ENCODE measurements around the gene FALEC. TPM values are rescaled to one million over a fixed set of nuclear protein-coding genes. Genes with fewer than 3 reads are reported as not detected.

FALEC gene
- total and polyA plus RNA-seq, 9 of the 15 experiments (the other 6 are each of a cell fraction or from before 2014, with no cell fraction given): 0.15 to 1.8 (median 0.53) TPM; not detected in 5

GRCh38 chr1:150555198-150555970, 39.8 kb downstream of the FALEC start (continued):
- TF ChIP-seq RBFOX2 (IDR thresholded peaks at IDR 0.05; ENCODE audit: low read depth, low read length) (0 out of 2 replicates have a peak, but pooled peaks have one; percentile 22), KDM1A (IDR thresholded peaks at IDR 0.05) (peak in 1 of 2 experiments; percentile 76; a peak in 1 of 4 replicates), PHF20 (IDR thresholded peaks at IDR 0.05; ENCODE audit: partially characterized antibody) (peak; percentile 83), ZFX (CRISPR knock-in tag; IDR thresholded peaks at IDR 0.05) (no peak), ZNF668 (CRISPR knock-in tag; IDR thresholded peaks at IDR 0.05) (no peak), NFRKB (IDR thresholded peaks at IDR 0.05; ENCODE audit: low read depth) (peak; percentile 43; the same call in 1 of the 2 replicates), ZNF778 (CRISPR knock-in tag; IDR thresholded peaks at IDR 0.05) (no peak)

DNA sequence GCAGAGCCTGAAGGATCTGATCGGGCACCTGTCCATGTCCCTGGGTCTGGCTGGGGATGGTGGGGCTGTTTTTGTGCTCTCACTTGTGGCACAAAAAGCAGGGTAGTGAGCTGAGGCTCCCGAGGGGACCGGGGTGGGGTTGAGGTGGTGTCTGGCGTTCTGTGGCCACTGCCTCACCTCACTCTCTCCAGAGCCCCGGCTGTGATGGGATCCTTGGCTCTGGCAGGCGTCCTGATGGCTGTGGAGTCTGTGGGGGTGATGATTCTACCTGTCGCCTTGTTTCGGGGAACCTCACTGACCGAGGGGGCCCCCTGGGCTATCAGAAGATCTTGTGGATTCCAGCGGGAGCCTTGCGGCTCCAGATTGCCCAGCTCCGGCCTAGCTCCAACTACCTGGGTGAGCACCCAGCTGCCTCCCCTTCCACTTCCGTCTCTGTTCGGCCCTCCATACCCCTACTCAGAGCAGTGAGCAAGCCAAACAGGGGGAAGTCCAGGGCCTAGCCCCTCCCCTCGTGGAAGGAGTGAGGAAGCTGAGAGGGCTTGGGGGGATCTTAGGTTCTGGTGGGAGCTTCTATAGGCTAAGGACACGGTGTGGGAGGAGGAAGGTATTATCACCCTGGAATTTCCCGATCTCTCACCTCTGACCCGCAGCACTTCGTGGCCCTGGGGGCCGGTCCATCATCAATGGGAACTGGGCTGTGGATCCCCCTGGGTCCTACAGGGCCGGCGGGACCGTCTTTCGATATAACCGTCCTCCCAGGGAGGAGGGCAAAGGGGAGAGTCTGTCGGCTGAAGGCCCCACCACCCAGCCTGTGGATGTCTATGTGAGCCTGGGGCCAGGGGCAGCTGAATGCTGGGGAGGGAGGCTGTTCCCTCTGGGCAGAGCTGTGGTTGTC, 40.7 kb downstream of the FALEC start:
- Histone ChIP-seq H3K9me1 (ENCODE audit: control insufficient read depth, insufficient read depth, low read length) (no peaks in the 10 kb centered on the region), H3K4me3 (no peak overlapping the region), H3K4me2 (ENCODE audit: insufficient read depth, low read length) (no peak overlapping the region), H3K36me3 (ENCODE audit: control insufficient read depth, insufficient read depth, low read length) (peaks cover 88% of the 10 kb centered on the region), H3K79me2 (ENCODE audit: control insufficient read depth, insufficient read depth, low read length) (peaks cover 58% of the 10 kb centered on the region), H2AFZ (ENCODE audit: low read depth, low read length) (no peak overlapping the region), H3K4me1 (replicated peaks in 1 of 2; ENCODE audit: control insufficient read depth in 2 of 2, insufficient read depth in 2 of 2, low read length in 2 of 2) (peaks cover 34 to 85% of the 10 kb centered on the region in 2 experiments), H3K9me3 (replicated peaks; ENCODE audit: control insufficient read depth, insufficient read depth, low read depth, low read length) (no peaks in the 10 kb centered on the region), H4K20me1 (replicated peaks; ENCODE audit: control insufficient read depth, insufficient read depth, low read length) (peaks cover 19% of the 10 kb centered on the region), H3K27ac (ENCODE audit: extremely low read depth, low read depth, low read length) (no peak overlapping the region), H3K9ac (ENCODE audit: insufficient read depth in 1 of 2, low read depth in 2 of 2, low read length in 2 of 2) (peak overlapping the region in 1 of 2 experiments; percentile 14; a peak in 2 of 4 replicates), H3K27me3 (ENCODE audit: control insufficient read depth in 2 of 2, insufficient read depth in 2 of 2, low read length in 2 of 2) (no peaks in the 10 kb centered on the region)
- ATAC-seq (no peak), FAIRE-seq (no peak), DNase-seq (ENCODE audit: extremely low read depth in 1 of 4, low spot score in 3 of 4) (no peak)
- BruUV-seq (replicated peaks): no TSS peak
- 91% methylated on average over 23 of the region's 26 CpGs for WGBS (ENCODE audit: insufficient coverage, low coverage, missing lambda C conversion rate)
- TF ChIP-seq HNRNPLL (IDR thresholded peaks at IDR 0.05; ENCODE audit: low read depth, low read length, poor library complexity, severe bottlenecking): peak; percentile 57
- no peak for TF ChIP-seq BACH1 (tag; IDR thresholded peaks at IDR 0.05)
- peak; percentile 64 for TF ChIP-seq RBFOX2 (IDR thresholded peaks at IDR 0.05; ENCODE audit: low read depth, low read length)
- TF ChIP-seq, protein P1, sequence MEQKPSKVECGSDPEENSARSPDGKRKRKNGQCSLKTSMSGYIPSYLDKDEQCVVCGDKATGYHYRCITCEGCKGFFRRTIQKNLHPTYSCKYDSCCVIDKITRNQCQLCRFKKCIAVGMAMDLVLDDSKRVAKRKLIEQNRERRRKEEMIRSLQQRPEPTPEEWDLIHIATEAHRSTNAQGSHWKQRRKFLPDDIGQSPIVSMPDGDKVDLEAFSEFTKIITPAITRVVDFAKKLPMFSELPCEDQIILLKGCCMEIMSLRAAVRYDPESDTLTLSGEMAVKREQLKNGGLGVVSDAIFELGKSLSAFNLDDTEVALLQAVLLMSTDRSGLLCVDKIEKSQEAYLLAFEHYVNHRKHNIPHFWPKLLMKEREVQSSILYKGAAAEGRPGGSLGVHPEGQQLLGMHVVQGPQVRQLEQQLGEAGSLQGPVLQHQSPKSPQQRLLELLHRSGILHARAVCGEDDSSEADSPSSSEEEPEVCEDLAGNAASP (IDR thresholded peaks at IDR 0.05): no peak
- no peak for TF ChIP-seq RNF2 (IDR thresholded peaks at IDR 0.05)
- TF ChIP-seq POLR2B (IDR thresholded peaks at IDR 0.05; ENCODE audit: low read depth, partially characterized antibody): peak; percentile 30
- TF ChIP-seq SUPT5H (IDR thresholded peaks at IDR 0.05): peak; percentile 30; the same call in 1 of the 2 replicates
- TF ChIP-seq NCOR1 (IDR thresholded peaks at IDR 0.05): no peak
- peak; percentile 54 for TF ChIP-seq POLR2A (conservative IDR thresholded peaks at IDR 0.05)
- ChIA-PET POLR2A (interaction anchor here (0.6 to 2.3 kb wide), 7 partner anchors 8 to 171 kb away, joined by 3 to 12 read pairs (median 3); partner anchors contain the start of gene MCL1), CTCF (ENCODE audit: low intra/inter-chr PET ratio) (no interaction called here)
- in situ Hi-C loops (cut with MboI) (no loop called here), intact Hi-C loops (cut with micrococcal nuclease) (no loop called here)

Measured in K562 (cell line).